SK-N-SH treated with all-trans-retinoic acid at 6 μM for 48 hours (cell line): ENCODE data around the gene SCFD2.

Experiments used
- ATAC-seq: fragments of 200-7000 bp; cut with Tn5 transposase; 3 replicates; pipeline ENCODE4 v1.9.1; 2020; ENCODE audit warnings: mild to moderate bottlenecking, moderate library complexity
- ARNTL ChIP-seq: fragments of 450-650 bp; formaldehyde crosslinking; IDR thresholded peaks from 2 replicates; pipeline ENCODE4 v1.5.0; 2020; ENCODE audit warnings: low read depth, mild to moderate bottlenecking, moderate library complexity, borderline replicate concordance
- BACH2 ChIP-seq: fragments of 250-450 bp; sonication (Bioruptor Pico); IDR thresholded peaks from 2 replicates; pipeline ENCODE4 v1.9.0; 2021; ENCODE audit warnings: mild to moderate bottlenecking, borderline replicate concordance
- CSDC2 ChIP-seq: fragments of 250-450 bp; sonication (Bioruptor Pico); IDR thresholded peaks from 2 replicates; pipeline ENCODE4 v1.5.0; 2020; ENCODE audit warnings: mild to moderate bottlenecking, moderate library complexity
- CSRNP3 ChIP-seq: fragments of 250-450 bp; sonication (Bioruptor Pico); IDR thresholded peaks from 2 replicates; pipeline ENCODE4 v1.5.1; 2021; ENCODE audit warnings: mild to moderate bottlenecking, moderate library complexity
- ESRRG ChIP-seq: fragments of 250-450 bp; sonication (Bioruptor Pico); IDR thresholded peaks from 2 replicates; pipeline ENCODE4 v1.6.1; 2021; ENCODE audit warnings: mild to moderate bottlenecking
- GLIS3 ChIP-seq: fragments of 250-450 bp; sonication (Bioruptor Pico); IDR thresholded peaks from 2 replicates; pipeline ENCODE4 v1.5.0; 2020; ENCODE audit warnings: mild to moderate bottlenecking, moderate library complexity
- OSR1 ChIP-seq: fragments of 250-450 bp; sonication (Bioruptor Pico); IDR thresholded peaks from 2 replicates; pipeline ENCODE4 v1.8.0; 2022; ENCODE audit warnings: moderate library complexity, mild to moderate bottlenecking, inconsistent platforms
- PATZ1 ChIP-seq: fragments of 250-450 bp; sonication (Bioruptor Pico); IDR thresholded peaks from 2 replicates; pipeline ENCODE4 v1.8.0; 2020; ENCODE audit warnings: mild to moderate bottlenecking, moderate library complexity, borderline replicate concordance
- POU6F1 ChIP-seq: fragments of 250-450 bp; sonication (Bioruptor Pico); IDR thresholded peaks from 2 replicates; pipeline ENCODE4 v1.8.0; 2021; ENCODE audit warnings: low read depth, mild to moderate bottlenecking, moderate library complexity, borderline replicate concordance
- PPARA ChIP-seq: fragments of 250-450 bp; sonication (Bioruptor Pico); IDR thresholded peaks from 2 replicates; pipeline ENCODE4 v1.5.0; 2020; ENCODE audit warnings: mild to moderate bottlenecking, borderline replicate concordance
- RARB ChIP-seq: fragments of 250-450 bp; sonication (Bioruptor Pico); IDR thresholded peaks from 2 replicates; pipeline ENCODE4 v1.8.0; 2021; ENCODE audit warnings: mild to moderate bottlenecking, moderate library complexity
- SNAI2 ChIP-seq: fragments of 250-450 bp; sonication (Bioruptor Pico); IDR thresholded peaks from 2 replicates; pipeline ENCODE4 v1.5.0; 2020; ENCODE audit warnings: mild to moderate bottlenecking, moderate library complexity
- TCF4 ChIP-seq: fragments of 250-450 bp; sonication (Bioruptor Pico); IDR thresholded peaks from 2 replicates; pipeline ENCODE4 v1.8.0; 2021; ENCODE audit warnings: mild to moderate bottlenecking, moderate library complexity, borderline replicate concordance
- TOX ChIP-seq: fragments of 250-450 bp; sonication (Bioruptor Pico); IDR thresholded peaks from 2 replicates; pipeline ENCODE4 v1.8.0; 2021; ENCODE audit warnings: mild to moderate bottlenecking, moderate library complexity, borderline replicate concordance
- TSHZ2 ChIP-seq: fragments of 250-450 bp; sonication (Bioruptor Pico); IDR thresholded peaks from 2 replicates; pipeline ENCODE4 v1.5.0; 2020; ENCODE audit warnings: mild to moderate bottlenecking, moderate library complexity
- ZC3H10 ChIP-seq: fragments of 250-450 bp; sonication (Bioruptor Pico); IDR thresholded peaks from 2 replicates; pipeline ENCODE4 v1.5.1; 2021; ENCODE audit warnings: mild to moderate bottlenecking, moderate library complexity
- ZFP3 ChIP-seq: fragments of 250-450 bp; sonication (Bioruptor Pico); IDR thresholded peaks from 2 replicates; pipeline ENCODE4 v1.5.0; 2020; ENCODE audit warnings: mild to moderate bottlenecking, moderate library complexity
- ZFP30 ChIP-seq: fragments of 450-650 bp; formaldehyde crosslinking; IDR thresholded peaks from 2 replicates; pipeline ENCODE4 v1.5.0; 2022; ENCODE audit warnings: mild to moderate bottlenecking, moderate library complexity
- ZNF70 ChIP-seq: fragments of 450-650 bp; formaldehyde crosslinking; IDR thresholded peaks from 2 replicates; pipeline ENCODE4 v1.5.0; 2020; ENCODE audit warnings: mild to moderate bottlenecking, moderate library complexity
- ZNF8 ChIP-seq: fragments of 450-650 bp; formaldehyde crosslinking; IDR thresholded peaks from 2 replicates; pipeline ENCODE4 v1.5.0; 2020; ENCODE audit warnings: mild to moderate bottlenecking, moderate library complexity
- TF ChIP-seq, protein P1 (sequence below): fragments of 250-450 bp; sonication (Bioruptor Pico); IDR thresholded peaks from 2 replicates; pipeline ENCODE4 v1.5.1; 2020; ENCODE audit warnings: low read depth, mild to moderate bottlenecking, moderate library complexity

Gene SCFD2

DNA sequence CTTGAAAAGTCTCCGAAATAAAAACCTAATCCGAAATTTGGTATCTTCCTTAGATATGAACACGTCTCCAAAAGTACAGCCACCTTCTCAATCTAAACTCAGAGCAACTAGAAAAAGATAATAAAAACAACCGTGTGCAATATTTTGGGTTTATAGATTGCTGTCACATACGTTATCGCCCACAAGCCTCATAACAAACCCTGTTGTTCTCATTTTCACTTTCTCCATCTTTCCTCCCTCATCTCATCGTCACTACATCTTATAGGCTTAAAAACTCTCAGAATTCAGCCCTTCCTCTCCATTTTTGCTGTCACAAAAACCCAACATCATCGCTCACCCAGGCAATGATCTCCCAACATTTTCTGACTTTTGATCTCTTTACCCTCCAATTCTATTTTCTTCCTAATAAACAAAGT, 448 bp upstream of the SCFD2 start:
- TF ChIP-seq SNAI2 (CRISPR knock-in tag) (no peak), PATZ1 (CRISPR knock-in tag) (no peak), ZC3H10 (CRISPR knock-in tag) (no peak), POU6F1 (CRISPR knock-in tag) (no peak), ZFP3 (CRISPR knock-in tag) (no peak), BACH2 (CRISPR knock-in tag) (no peak), TSHZ2 (no peak), ZNF8 (no peak), CSDC2 (CRISPR knock-in tag) (no peak), CSRNP3 (CRISPR knock-in tag) (no peak), ZNF70 (no peak)
- ATAC-seq: no peak

DNA sequence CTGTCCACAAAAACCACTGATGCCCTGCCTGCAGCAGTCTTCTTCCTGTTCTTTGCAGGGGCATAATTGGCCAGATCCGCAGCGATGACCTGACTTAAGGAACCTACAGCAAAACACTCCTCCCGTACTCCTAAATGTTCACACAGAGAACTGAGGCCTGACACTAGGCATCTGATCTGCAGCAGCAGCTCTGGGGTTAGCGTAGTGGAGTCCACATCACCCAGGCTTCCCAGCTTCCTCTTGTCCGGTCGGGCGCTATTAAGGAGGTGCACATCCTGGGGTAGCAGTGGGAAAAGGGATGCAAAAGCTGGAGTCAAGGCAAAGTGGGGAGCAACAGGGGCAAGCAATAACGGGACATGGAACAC, 758 bp downstream of the SCFD2 start:
- peak; percentile 73 for ATAC-seq
- no peak for TF ChIP-seq ZFP3 (CRISPR knock-in tag)
- TF ChIP-seq ZFP30: no peak
- TF ChIP-seq ZNF8: no peak
- TF ChIP-seq TCF4 (CRISPR knock-in tag): no peak
- TF ChIP-seq ZC3H10 (CRISPR knock-in tag): no peak
- TF ChIP-seq TSHZ2: no peak
- no peak for TF ChIP-seq TOX (CRISPR knock-in tag)
- TF ChIP-seq, protein P1, sequence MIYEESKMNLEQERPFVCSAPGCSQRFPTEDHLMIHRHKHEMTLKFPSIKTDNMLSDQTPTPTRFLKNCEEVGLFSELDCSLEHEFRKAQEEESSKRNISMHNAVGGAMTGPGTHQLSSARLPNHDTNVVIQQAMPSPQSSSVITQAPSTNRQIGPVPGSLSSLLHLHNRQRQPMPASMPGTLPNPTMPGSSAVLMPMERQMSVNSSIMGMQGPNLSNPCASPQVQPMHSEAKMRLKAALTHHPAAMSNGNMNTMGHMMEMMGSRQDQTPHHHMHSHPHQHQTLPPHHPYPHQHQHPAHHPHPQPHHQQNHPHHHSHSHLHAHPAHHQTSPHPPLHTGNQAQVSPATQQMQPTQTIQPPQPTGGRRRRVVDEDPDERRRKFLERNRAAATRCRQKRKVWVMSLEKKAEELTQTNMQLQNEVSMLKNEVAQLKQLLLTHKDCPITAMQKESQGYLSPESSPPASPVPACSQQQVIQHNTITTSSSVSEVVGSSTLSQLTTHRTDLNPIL: no peak
- no peak for TF ChIP-seq POU6F1 (CRISPR knock-in tag)
- no peak for TF ChIP-seq ESRRG (CRISPR knock-in tag)
- TF ChIP-seq RARB (CRISPR knock-in tag): no peak
- TF ChIP-seq OSR1 (CRISPR knock-in tag): no peak
- TF ChIP-seq ARNTL: no peak
- TF ChIP-seq PPARA (CRISPR knock-in tag): no peak
- TF ChIP-seq GLIS3 (CRISPR knock-in tag): no peak
- TF ChIP-seq CSDC2 (CRISPR knock-in tag): no peak
- no peak for TF ChIP-seq ZNF70
